Measurements from ENCODE around the gene PCYT2. TPM values are rescaled to one million over a fixed set of nuclear protein-coding genes. Genes with fewer than 3 reads are reported as not detected.

Gene PCYT2
- total and polyA plus RNA-seq, 2 donors (not counting 1 experiment from before 2014, with no cell fraction given) = 33.4 to 34.9 TPM

- intact Hi-C loops (cut with micrococcal nuclease) = loop anchor here (2.0 kb wide), 1 partner anchor 17 kb away; the partner anchor contains the start of gene MAFG
- POLR2A ChIA-PET = no interaction called here
- Mint-ChIP-seq H3K27ac (peak overlapping the region; percentile 63), H3K4me3 (peak overlapping the region; percentile 86), H3K27me3 (no peaks in the 10 kb centered on the region), H3K4me1 (peaks cover 10% of the 10 kb centered on the region), H3K9me3 (ENCODE audit: insufficient read depth) (no peaks in the 10 kb centered on the region)
- Histone ChIP-seq H3K9ac (ENCODE audit: low read length) (peak overlapping the region; percentile 73), H3K27me3 (replicated peaks in 1 of 4; ENCODE audit: control extremely low read depth in 1 of 4, control insufficient read depth in 3 of 4, insufficient read depth in 4 of 4, low read length in 3 of 4) (no peaks in the 10 kb centered on the region), H3K79me2 (ENCODE audit: control insufficient read depth, insufficient read depth, low read length) (peaks cover 29% of the 10 kb centered on the region), H2AFZ (ENCODE audit: insufficient read depth, low read depth, low read length, poor library complexity, severe bottlenecking) (peak overlapping the region; percentile 74), H3K27ac (ENCODE audit: low read length in 2 of 2) (peak overlapping the region in 1 of 2 donors; percentile 59), H3K4me2 (replicated peaks; ENCODE audit: low read depth, low read length, poor library complexity, severe bottlenecking) (peak overlapping the region; percentile 99), H3K4me1 (ENCODE audit: control insufficient read depth in 2 of 2, insufficient read depth in 2 of 2, low read length in 2 of 2) (peaks cover 10 to 14% of the 10 kb centered on the region in 2 donors), H3K9me3 (ENCODE audit: control extremely low read depth in 1 of 3, control insufficient read depth in 2 of 3, insufficient read depth in 1 of 3, low read length in 2 of 3) (peaks cover 0 to 3% (median 0%) of the 10 kb centered on the region in 3 donors), H4K20me1 (ENCODE audit: control insufficient read depth, insufficient read depth, low read length, poor library complexity, severe bottlenecking) (peaks cover 48% of the 10 kb centered on the region), H3K4me3 (ENCODE audit: control extremely low read depth in 1 of 5, extremely low read depth in 1 of 5, insufficient read depth in 1 of 5, low read depth in 2 of 5, low read length in 4 of 5) (peak overlapping the region; percentile 43 to 75 (median 65)), H3K36me3 (replicated peaks in 1 of 2; ENCODE audit: control extremely low read depth in 1 of 2, control insufficient read depth in 1 of 2, extremely low read depth in 1 of 2, insufficient read depth in 2 of 2, low read length in 1 of 2) (peaks cover 0 to 37% of the 10 kb centered on the region in 2 experiments)
- no peak for DNase-seq
- whole genome bisulfite sequencing (ENCODE audit: insufficient coverage) = 41% methylated on average over 22 of the region's 23 CpGs
- TF ChIP-seq EZH2 (IDR thresholded peaks at IDR 0.05; ENCODE audit: borderline replicate concordance, insufficient read depth, low read depth, low read length, poor library complexity, severe bottlenecking) (no peak), CTCF (IDR thresholded peaks at IDR 0.05) (no peak)
- ATAC-seq (ENCODE audit: low read depth) = no peak
- CTCF ChIA-PET = no interaction called here
Observed at GRCh38 chr17:81909966-81910839, 996 bp downstream of the PCYT2 start.

GRCh38 chr17:81909231-81909630, 2.0 kb downstream of the PCYT2 start:
- ChIA-PET CTCF (no interaction called here), POLR2A (no interaction called here)
- Histone ChIP-seq H3K4me3 (ENCODE audit: control extremely low read depth in 1 of 5, extremely low read depth in 1 of 5, insufficient read depth in 1 of 5, low read depth in 2 of 5, low read length in 4 of 5) (no peak overlapping the region), H3K27me3 (replicated peaks in 1 of 4; ENCODE audit: control extremely low read depth in 1 of 4, control insufficient read depth in 3 of 4, insufficient read depth in 4 of 4, low read length in 3 of 4) (no peaks in the 10 kb centered on the region), H3K9me3 (ENCODE audit: control extremely low read depth in 1 of 3, control insufficient read depth in 2 of 3, insufficient read depth in 1 of 3, low read length in 2 of 3) (peaks cover 0 to 3% (median 0%) of the 10 kb centered on the region in 3 donors), H3K36me3 (replicated peaks in 1 of 2; ENCODE audit: control extremely low read depth in 1 of 2, control insufficient read depth in 1 of 2, extremely low read depth in 1 of 2, insufficient read depth in 2 of 2, low read length in 1 of 2) (peaks cover 0 to 37% of the 10 kb centered on the region in 2 experiments), H3K27ac (ENCODE audit: low read length in 2 of 2) (no peak overlapping the region), H2AFZ (ENCODE audit: insufficient read depth, low read depth, low read length, poor library complexity, severe bottlenecking) (no peak overlapping the region), H3K4me2 (replicated peaks; ENCODE audit: low read depth, low read length, poor library complexity, severe bottlenecking) (no peak overlapping the region), H3K9ac (ENCODE audit: low read length) (no peak overlapping the region), H3K4me1 (ENCODE audit: control insufficient read depth in 2 of 2, insufficient read depth in 2 of 2, low read length in 2 of 2) (peaks cover 10 to 14% of the 10 kb centered on the region in 2 donors), H3K79me2 (ENCODE audit: control insufficient read depth, insufficient read depth, low read length) (peaks cover 24% of the 10 kb centered on the region), H4K20me1 (ENCODE audit: control insufficient read depth, insufficient read depth, low read length, poor library complexity, severe bottlenecking) (peaks cover 39% of the 10 kb centered on the region)
- TF ChIP-seq CTCF (IDR thresholded peaks at IDR 0.05) (no peak), EZH2 (IDR thresholded peaks at IDR 0.05; ENCODE audit: borderline replicate concordance, insufficient read depth, low read depth, low read length, poor library complexity, severe bottlenecking) (no peak)
- WGBS (ENCODE audit: insufficient coverage) = 98% methylated on average over 12 of the region's 12 CpGs
- ATAC-seq (ENCODE audit: low read depth) = no peak
- peaks cover 10% of the 10 kb centered on the region for H3K4me1 Mint-ChIP-seq
- H3K27me3 Mint-ChIP-seq = no peaks in the 10 kb centered on the region
- H3K27ac Mint-ChIP-seq = no peak overlapping the region
- intact Hi-C loops (cut with micrococcal nuclease) = no loop called here
- no peaks in the 10 kb centered on the region for H3K9me3 Mint-ChIP-seq (ENCODE audit: insufficient read depth)
- no peak for DNase-seq
- peak overlapping the region; percentile 86 for H3K4me3 Mint-ChIP-seq
